Common myeloid progenitor, CD34-positive (primary cell): ENCODE results near the gene FHIT.

ENCODE experiments used
- CTCF ChIA-PET: fragments of 350-600 bp; sonication (Branson Sonifier 250); formaldehyde crosslinking; loops from one replicate; lab custom pipeline; 2021; ENCODE audit warnings: antibody characterized with exemption; lab: Charles Lee
- POLR2A ChIA-PET: fragments of 350-600 bp; sonication (Branson Sonifier 250); formaldehyde crosslinking; loops from one replicate; lab custom pipeline; 2021; ENCODE audit warnings: antibody characterized with exemption; lab: Charles Lee
- DNase-seq, 3 donors: peaks; one replicate each; pipeline versions ENCODE4 v3.0.0 to v3.0.0-alpha.2; 2013
- H3K27ac ChIP-seq, 2 experiments: 1 replicate in 1 of 2; 2 replicates in 1 of 2; pipeline ENCODE4 v1.7.0; 2013; ENCODE audit warnings: inconsistent platforms in 2 of 2, low read length in 2 of 2, mild to moderate bottlenecking in 2 of 2, low read depth in 1 of 2, moderate library complexity in 1 of 2; ENCODE audit not compliant: severe bottlenecking in 2 of 2, insufficient read depth in 1 of 2, poor library complexity in 1 of 2
- H3K27me3 ChIP-seq, 5 experiments: replicated peaks in 2 of 5; 1 replicate in 3 of 5; 2 replicates in 2 of 5; pipeline versions ENCODE4 v1.6.1 to v1.7.0; 2013; ENCODE audit warnings: low read length in 4 of 5, mild to moderate bottlenecking in 2 of 5, moderate library complexity in 2 of 5, inconsistent platforms in 1 of 5; ENCODE audit not compliant: insufficient read depth in 5 of 5, control insufficient read depth in 4 of 5
- H3K36me3 ChIP-seq, 4 experiments: 1 replicate in 2 of 4; 2 replicates in 2 of 4; pipeline versions ENCODE4 v1.6.1 to v1.7.0; 2013; ENCODE audit warnings: low read length in 3 of 4, control low read depth in 1 of 4, mild to moderate bottlenecking in 1 of 4; ENCODE audit not compliant: control insufficient read depth in 4 of 4, insufficient read depth in 4 of 4
- H3K4me1 ChIP-seq, 4 experiments: 1 replicate in 3 of 4; 2 replicates in 1 of 4; pipeline versions ENCODE4 v1.6.1 to v1.7.1; 2013; ENCODE audit warnings: low read length in 3 of 4, mild to moderate bottlenecking in 3 of 4, control low read depth in 1 of 4, inconsistent platforms in 1 of 4, moderate library complexity in 1 of 4; ENCODE audit not compliant: control insufficient read depth in 4 of 4, insufficient read depth in 4 of 4; ENCODE audit errors: control extremely low read depth in 1 of 4
- H3K4me3 ChIP-seq, 7 experiments: 1 replicate in 4 of 7; 2 replicates in 3 of 7; pipeline versions ENCODE4 v1.5.1 to v1.7.0; 2013; ENCODE audit warnings: mild to moderate bottlenecking in 7 of 7, low read length in 6 of 7, moderate library complexity in 6 of 7, inconsistent platforms in 2 of 7, low read depth in 2 of 7, control low read depth in 1 of 7; ENCODE audit not compliant: insufficient read depth in 4 of 7, control insufficient read depth in 1 of 7; ENCODE audit errors: extremely low read depth in 1 of 7
- H3K9me3 ChIP-seq, 5 experiments: 1 replicate in 4 of 5; 2 replicates in 1 of 5; pipeline versions ENCODE4 v1.6.1 to v1.7.1; 2013; ENCODE audit warnings: low read length in 4 of 5, mild to moderate bottlenecking in 2 of 5, inconsistent platforms in 1 of 5, low read depth in 1 of 5, moderate library complexity in 1 of 5; ENCODE audit not compliant: control insufficient read depth in 4 of 5, insufficient read depth in 2 of 5; ENCODE audit errors: control extremely low read depth in 1 of 5
- WGBS: methylation state at CpG from one replicate; pipeline ENCODE4 v1.1.5; 2013; ENCODE audit not compliant: insufficient coverage; 5-methylcytosine and 5-hydroxymethylcytosine counted together

Gene FHIT

GRCh38 chr3:60839246-60839645 is 412.0 kb downstream of the FHIT start:
- H3K27me3 ChIP-seq: no peaks in the 10 kb centered on the region
- H3K9me3 ChIP-seq: peaks cover 0 to 3% (median 2%) of the 10 kb centered on the region in 5 experiments
- no peaks in the 10 kb centered on the region for H3K36me3 ChIP-seq
- WGBS: 84% methylated on average over 2 of the region's 4 CpGs
- H3K4me1 ChIP-seq: no peaks in the 10 kb centered on the region
- DNase-seq: no peak
- H3K27ac ChIP-seq: no peak overlapping the region
- CTCF ChIA-PET: no interaction called here
- no peak overlapping the region for H3K4me3 ChIP-seq
- POLR2A ChIA-PET: no interaction called here

GRCh38 chr3:60835796-60836195 is 415.5 kb downstream of the FHIT start:
- H3K4me3 ChIP-seq: no peak overlapping the region
- CTCF ChIA-PET: no interaction called here
- peaks cover 0 to 3% (median 2%) of the 10 kb centered on the region in 5 experiments for H3K9me3 ChIP-seq
- H3K4me1 ChIP-seq: no peaks in the 10 kb centered on the region
- H3K36me3 ChIP-seq: no peaks in the 10 kb centered on the region
- no CpG with 5 or more reads among the region's 5 CpGs for WGBS
- DNase-seq: no peak
- no peak overlapping the region for H3K27ac ChIP-seq
- POLR2A ChIA-PET: no interaction called here
- H3K27me3 ChIP-seq: no peaks in the 10 kb centered on the region

GRCh38 chr3:60829058-60829457 is 422.2 kb downstream of the FHIT start:
- Histone ChIP-seq H3K4me3 (no peak overlapping the region), H3K27me3 (no peaks in the 10 kb centered on the region), H3K27ac (no peak overlapping the region), H3K9me3 (peaks cover 0 to 3% (median 0%) of the 10 kb centered on the region in 5 experiments), H3K36me3 (no peaks in the 10 kb centered on the region), H3K4me1 (no peaks in the 10 kb centered on the region)
- CTCF ChIA-PET: no interaction called here
- 100% methylated on average over 1 of the region's 1 CpG for WGBS
- POLR2A ChIA-PET: no interaction called here
- DNase-seq: no peak

- CTCF ChIA-PET: no interaction called here
- Histone ChIP-seq H3K9me3 (peaks cover 0 to 7% (median 2%) of the 10 kb centered on the region in 5 experiments), H3K27ac (no peak overlapping the region), H3K4me1 (no peaks in the 10 kb centered on the region), H3K4me3 (no peak overlapping the region), H3K27me3 (no peaks in the 10 kb centered on the region), H3K36me3 (no peaks in the 10 kb centered on the region)
- no peak for DNase-seq
- 100% methylated on average over 1 of the region's 1 CpG for WGBS
- POLR2A ChIA-PET: interaction anchor here (0.5 kb wide), 1 partner anchor 326 kb away, joined by 3 read pairs; no protein-coding TSS in a partner anchor
These were observed 423.6 kb downstream of the FHIT start for GRCh38 chr3:60827666-60828065.

DNA sequence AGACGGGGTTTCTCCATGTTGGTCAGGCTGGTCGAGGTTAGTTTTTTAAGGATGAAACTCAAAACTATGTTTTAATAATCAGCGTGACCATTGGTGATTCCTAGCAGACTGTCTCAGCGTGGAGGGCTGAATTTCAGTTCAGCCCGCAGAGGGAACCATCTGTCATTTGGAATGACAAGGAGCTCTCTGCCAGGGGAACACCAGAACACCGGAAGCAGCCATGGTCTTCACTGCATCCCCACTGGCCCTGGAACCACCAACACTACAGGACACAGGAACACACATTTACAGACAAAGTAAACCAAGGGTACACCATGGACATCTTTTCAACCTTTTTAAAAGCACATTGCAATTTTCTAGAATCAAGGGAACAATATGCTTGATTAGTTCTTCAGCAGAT is 424.7 kb downstream of the FHIT start:
- CTCF ChIA-PET: no interaction called here
- POLR2A ChIA-PET: no interaction called here
- DNase-seq: no peak

DNA sequence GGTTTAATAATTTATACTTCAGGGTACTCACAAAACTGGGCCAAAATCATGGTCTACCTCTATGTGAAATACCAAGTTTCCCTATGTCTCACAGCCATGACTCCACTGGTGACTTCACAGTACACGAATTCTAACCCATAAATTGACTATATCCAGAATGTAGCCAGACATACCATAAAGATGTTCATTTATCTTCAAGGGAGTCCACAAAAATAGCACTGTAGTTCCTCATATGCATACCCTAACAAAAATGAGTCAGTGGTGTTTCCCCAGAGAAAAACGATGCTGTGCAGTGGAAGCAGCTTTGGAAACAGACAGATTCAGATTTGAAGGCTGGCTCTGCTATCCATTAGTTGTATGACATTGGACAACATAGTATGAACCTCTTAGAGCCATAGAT is 438.8 kb downstream of the FHIT start:
- Histone ChIP-seq H3K36me3 (no peaks in the 10 kb centered on the region), H3K9me3 (peaks cover 0 to 6% (median 0%) of the 10 kb centered on the region in 5 experiments), H3K4me3 (no peak overlapping the region), H3K27me3 (no peaks in the 10 kb centered on the region), H3K27ac (no peak overlapping the region), H3K4me1 (no peaks in the 10 kb centered on the region)
- ChIA-PET POLR2A (no interaction called here), CTCF (no interaction called here)
- DNase-seq: no peak
- 100% methylated on average over 2 of the region's 2 CpGs for WGBS

More for the DNA sequence above, 424.7 kb downstream of the FHIT start:
- Histone ChIP-seq H3K27ac (no peak overlapping the region), H3K9me3 (peaks cover 0 to 7% (median 2%) of the 10 kb centered on the region in 5 experiments), H3K4me3 (no peak overlapping the region), H3K27me3 (no peaks in the 10 kb centered on the region), H3K36me3 (no peaks in the 10 kb centered on the region), H3K4me1 (no peaks in the 10 kb centered on the region)
- 95% methylated on average over 5 of the region's 6 CpGs for WGBS

DNA sequence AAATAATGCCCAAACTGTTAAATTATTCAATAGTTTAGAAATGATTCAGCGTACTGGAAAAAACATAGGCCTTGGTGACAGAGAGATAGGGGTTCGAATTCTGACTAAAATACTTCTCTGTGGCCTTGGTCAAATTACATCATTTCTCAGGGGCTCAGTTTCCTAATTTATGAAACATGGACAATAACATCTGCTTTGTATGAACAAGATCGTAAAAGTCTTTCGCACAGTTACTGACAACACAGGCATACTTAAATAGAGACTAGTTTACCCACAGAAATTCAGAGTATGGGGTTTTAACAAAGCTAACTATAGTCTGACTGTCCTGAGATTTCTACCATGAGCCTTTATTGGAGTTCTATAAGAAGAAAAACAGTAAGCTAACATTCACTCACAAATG is 440.4 kb downstream of the FHIT start:
- H3K9me3 ChIP-seq: no peaks in the 10 kb centered on the region
- no peak for DNase-seq
- H3K4me3 ChIP-seq: no peak overlapping the region
- CTCF ChIA-PET: no interaction called here
- H3K27ac ChIP-seq: no peak overlapping the region
- no peaks in the 10 kb centered on the region for H3K4me1 ChIP-seq
- POLR2A ChIA-PET: no interaction called here
- 42% methylated on average over 2 of the region's 4 CpGs for WGBS
- H3K27me3 ChIP-seq: no peaks in the 10 kb centered on the region
- H3K36me3 ChIP-seq: no peaks in the 10 kb centered on the region
